Measurements from ENCODE around the gene EME1.
A peak's percentile ranks its signal among the peaks of the same experiment; 100 is the strongest.
"Not testable (repeated sequence)": the region's sequence is repeated elsewhere in the genome, so short reads cannot be mapped to it uniquely, and the experiment has no call there.

Gene EME1

DNA sequence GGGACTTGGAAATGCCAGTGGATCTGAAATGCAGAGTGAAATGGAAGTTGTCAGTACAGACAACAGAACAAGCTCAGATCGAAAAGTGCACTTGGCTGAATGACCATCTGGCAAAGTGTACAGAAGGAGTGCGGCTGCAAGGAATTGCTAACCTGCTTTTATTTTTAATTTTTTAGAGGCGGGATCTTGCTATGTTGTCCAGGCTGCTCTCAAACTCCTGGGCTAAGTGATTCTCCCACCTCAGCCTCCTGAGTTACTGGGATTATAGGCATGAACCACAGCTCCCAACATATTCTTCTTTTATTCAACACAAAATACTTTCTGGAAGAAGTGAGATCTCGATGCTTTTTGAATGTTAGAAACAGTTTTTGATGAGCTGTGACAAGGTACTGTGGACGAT, 20.7 kb downstream of the EME1 start:
- DNase-seq (ENCODE audit: low read depth in 3 of 3): no peak

DNA sequence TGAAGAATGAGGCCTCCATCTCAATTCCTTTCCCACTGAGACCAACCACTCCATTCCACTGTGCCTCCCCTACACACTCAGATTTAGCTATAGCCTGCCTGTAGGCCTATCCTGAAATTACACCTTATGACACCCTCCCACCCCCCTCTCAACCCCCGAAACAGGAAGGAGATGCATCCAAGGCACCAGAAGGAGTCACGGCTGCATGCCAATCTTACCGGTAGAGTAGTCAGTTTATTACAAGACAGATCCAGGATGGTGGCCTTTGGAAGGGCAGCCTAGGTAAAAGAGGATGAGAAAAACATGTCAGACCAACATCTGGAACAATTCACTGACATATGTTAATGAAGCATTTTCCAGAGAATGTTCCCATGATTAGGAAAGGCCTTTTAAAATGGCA, 21.7 kb downstream of the EME1 start:
- no peak for DNase-seq (ENCODE audit: low read depth in 3 of 3)

DNA sequence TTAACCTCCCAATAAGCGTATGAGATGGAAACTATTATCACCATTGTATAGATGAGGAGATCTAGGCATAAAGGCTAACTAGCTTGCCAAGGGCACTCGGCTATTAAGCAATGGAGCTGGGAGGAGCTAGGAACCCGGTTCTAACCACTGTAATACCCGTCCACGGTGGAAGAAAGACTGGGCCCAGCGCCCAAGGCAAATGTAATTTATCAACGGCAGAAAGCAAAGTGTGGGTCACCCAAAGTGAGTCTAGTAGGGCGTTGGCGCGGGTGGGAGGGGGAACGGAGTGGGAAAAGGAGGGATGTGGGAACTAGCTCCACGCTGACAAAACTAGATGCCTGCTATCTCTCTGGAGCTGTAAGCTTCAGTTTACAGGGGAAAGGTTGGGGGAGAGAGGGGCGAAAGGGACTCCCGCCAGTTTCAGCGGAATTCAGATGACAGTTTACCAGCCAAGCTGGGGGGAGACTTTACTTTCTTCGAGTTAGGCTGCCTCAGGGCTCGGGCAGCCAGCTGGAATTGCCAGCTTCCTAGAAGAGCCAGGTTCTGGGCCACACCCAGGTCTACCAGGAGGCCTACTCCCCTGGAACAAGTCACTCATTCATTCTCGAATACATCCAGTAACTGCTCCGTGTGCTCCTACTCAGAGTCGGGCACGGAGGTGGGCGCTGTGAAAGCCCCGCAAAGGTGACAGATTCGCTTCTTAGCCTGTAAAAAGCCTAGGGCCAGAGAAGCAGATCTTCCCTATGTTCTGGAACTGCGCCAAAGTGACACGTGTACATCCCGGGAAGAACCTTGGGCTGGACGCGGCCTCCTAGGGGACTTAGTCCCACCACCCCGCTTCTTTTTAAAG, 23.5 kb downstream of the EME1 start:
- no peak for DNase-seq (ENCODE audit: low read depth in 3 of 3)

DNA sequence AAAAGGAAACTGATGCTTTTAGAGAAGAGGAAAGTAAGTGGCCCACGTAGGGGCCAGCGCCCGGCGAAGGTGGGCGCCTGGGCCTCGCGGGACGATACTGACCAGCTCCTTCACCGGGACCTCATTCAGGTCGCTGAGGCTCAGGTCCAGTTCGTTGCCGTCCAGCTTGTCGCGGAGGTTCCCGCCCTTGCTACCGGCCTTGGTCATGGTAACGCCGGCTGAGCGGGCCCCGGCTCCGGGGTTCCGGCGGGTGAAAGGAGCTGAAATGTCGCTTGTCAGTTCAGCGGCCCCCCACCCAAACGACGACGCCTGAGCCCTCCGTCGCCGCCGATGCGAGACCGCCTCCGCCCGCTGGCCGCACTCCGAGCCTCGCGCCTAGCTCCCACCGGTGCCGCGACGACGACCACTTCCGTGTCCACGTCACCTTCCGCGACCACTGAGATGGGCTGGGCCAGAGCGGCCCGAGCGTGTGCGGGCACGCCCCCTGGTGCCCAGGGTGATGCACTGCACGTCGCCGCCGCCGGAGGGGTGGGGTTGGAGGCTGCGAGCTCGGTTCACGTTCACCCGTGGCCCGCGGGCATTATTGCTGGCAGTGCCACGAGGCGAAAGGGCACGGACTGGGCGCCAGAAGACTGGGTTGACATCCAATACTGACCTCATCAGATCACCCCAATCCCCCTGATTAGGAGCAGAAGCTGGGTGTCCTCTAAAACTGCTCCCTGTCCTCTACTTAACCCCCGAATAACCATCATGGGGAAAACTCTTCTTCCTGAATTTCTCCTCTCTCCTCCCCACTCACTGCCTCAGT, 24.3 kb downstream of the EME1 start, which contains the start of gene LRRC59:
LRRC59 (minus strand) TSS at position 413 of the 808 bp plus-strand sequence; CDS start at position 207, 206 bp downstream.
- peak; percentile 86 to 91 (median 89) for DNase-seq (ENCODE audit: low read depth in 3 of 3)

DNA sequence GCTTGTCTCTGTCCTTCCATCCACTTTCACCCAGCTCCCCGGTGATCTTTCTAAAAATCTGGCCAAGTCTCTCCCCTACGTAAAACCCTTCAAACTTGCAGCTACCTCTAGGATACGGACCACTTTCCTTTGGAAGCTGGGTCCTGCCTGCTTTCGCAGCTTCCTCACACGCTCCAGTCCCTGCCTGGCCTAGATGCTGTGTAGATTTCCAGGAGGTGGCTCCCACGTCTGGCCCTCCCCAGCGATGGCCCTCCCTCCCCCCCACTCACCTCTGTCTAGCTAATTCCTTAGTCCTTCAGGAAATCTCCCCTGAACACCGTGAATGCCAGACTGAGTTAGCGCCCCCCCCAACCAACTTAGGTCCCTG, 24.9 kb downstream of the EME1 start:
- DNase-seq (ENCODE audit: low read depth in 3 of 3): no peak

DNA sequence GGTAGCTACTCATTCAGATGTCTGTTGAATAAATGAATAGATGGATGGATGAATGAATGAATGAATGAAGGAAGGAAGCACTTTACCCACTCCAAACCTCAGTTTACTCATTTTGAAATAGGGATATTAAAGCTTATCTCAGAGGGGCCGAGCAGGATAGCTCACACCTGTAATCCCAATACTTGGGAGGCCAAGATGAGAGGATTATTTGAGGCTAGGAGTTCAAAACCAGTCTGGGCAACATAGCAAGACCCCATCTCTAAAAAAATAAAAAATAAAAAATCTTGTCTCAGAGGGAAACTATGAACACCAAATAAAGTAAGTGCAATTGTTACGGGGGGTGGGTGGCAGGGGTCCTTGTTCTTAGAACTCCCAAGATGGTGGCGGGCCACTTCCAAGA, 25.6 kb downstream of the EME1 start:
- DNase-seq (ENCODE audit: low read depth in 3 of 3): not testable (repeated sequence)

DNA sequence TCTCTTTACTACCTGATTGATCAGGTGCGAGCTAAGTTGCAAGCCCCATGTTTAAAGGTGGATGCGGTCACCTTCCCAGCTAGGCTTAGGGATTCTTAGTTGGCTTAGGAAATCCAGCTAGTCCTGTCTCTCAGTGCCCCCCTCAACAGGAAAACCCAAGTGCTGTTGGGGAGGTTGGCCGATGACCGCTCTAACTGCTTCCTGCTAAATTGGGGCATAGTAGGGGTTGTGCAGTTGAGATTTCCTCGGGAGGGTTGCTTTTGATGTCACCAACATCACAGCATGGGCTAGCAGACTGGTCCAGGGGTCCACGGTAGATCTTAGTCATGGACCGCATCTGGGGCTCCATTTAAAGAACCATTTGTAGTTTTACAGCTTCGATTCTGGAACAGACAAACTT, 26.6 kb downstream of the EME1 start:
- not testable (repeated sequence) for DNase-seq (ENCODE audit: low read depth in 3 of 3)

DNA sequence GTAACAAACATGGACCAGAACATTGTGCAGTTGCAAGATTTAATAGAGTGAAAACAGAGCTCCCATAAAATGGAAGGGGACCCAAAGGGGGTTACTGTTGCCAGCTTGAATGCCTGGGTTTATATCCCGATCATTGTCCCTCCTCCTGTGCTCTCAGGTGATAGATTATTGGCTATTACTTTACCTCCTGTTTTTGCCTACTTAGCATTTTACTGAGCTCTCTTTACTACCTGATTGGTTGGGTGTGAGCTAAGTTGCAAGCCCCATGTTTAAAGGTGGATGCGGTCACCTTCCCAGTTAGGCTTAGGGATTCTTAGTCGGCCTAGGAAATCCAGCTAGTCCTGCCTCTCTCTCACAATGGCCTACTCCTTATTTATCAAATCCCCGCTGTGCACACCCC, 32.3 kb downstream of the EME1 start:
- DNase-seq (ENCODE audit: low read depth in 3 of 3): not testable (repeated sequence)

DNA sequence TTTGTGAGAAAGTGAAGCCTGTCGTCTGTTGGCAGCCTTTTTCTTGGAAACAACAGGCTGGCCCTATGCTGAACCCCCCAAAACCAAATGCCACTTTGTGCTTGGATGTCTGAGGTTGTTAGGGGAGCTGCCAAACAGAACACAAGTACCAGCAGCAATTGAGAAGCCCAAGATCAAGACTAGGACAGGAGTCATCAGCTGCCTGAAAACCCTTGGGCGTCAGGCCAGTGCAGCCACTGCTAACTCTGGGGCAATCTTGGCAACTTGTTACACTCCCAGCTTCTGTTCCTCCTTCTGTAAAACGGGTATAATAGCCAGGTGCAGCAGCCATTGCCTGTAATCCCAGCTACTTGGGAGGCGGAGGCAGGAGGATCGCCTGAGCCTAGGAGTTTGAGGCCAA, 33.5 kb downstream of the EME1 start:
- no peak for DNase-seq (ENCODE audit: low read depth in 3 of 3)

DNA sequence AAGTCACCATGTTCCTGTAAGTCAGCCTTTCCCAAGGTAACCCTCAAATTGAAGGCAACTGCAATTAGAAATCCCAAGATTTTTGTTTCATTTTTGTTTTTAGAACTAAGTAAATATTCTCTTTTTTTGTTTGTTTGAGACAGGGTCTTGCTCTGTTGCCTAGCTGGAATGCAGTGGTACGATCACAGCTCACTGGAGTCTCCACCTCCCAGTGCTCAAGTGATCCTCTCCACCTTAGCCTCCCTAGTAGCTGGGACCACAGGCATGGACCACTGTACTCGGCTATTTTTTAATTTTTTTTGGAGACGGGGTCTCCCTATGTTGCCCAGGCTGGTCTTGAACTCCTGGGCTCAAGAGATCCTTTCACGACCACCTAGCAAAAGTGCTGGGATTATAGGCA, 34.9 kb downstream of the EME1 start:
- no peak for DNase-seq (ENCODE audit: low read depth in 3 of 3)

DNA sequence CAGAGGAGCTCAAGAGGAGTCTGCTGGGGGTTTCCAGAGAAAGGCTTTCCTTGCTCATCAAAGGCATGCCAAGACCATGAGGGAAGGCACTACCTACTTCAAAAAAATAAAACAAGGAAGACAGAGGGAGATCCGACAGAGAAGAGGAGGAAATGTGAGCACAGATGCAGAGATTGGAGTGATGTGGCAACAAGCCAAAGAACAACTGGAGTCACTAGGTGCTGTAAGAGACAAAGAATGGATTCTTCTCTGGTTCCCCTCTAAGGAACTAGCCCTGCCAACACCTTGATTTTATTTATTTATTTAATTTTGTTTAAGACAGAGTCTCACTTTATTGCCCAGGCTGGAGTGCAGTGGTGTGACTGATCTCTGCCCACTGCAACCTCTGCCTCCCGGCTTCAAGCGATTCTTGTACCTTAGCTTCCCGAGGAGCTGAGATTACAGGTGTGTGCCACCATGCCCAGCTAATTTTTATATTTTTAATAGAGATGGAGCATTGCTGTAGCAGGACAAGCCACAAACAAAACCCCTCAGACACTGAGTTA, 39.2 kb downstream of the EME1 start:
- no peak for DNase-seq (ENCODE audit: low read depth in 3 of 3)

DNA sequence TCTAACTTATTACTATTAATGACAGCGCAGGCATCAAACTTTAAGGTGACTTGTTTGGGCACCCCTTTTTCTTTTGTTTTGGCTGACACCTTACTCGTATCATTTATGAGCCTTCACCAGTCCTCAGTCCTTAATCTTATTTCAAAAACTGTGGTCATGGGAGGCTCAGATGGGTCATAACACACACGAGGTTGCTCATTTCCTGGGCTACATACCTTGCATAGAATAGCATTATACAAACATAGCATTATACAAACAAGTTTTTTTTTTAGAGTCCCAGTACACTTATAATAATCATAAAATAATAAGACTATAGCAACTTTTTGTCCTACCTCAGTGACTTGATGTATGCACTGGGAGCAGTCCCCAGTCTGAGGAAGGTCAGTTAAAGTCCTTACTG, 41.8 kb downstream of the EME1 start:
- no peak for DNase-seq (ENCODE audit: low read depth in 3 of 3)

DNA sequence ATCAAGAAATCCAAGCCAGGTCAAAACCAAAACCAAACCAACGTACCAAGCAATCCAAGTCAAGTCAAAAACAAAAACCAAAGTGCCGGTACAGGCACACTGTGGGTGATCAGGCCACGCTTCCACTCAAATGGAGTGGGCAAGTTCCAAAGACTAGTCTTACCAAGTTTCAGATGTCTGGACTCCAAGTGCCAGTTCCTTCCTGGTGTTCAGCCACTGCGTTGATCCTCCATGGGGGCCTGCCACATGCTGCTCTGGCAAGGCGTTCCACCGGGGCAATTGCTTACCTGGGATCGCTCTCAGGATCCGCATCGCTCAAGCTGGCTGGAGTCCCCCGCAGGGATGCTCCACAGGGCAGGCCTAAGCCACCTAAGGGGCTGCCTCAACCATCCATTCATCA, 46.5 kb downstream of the EME1 start:
- not testable (repeated sequence) for DNase-seq (ENCODE audit: low read depth in 3 of 3)

DNA sequence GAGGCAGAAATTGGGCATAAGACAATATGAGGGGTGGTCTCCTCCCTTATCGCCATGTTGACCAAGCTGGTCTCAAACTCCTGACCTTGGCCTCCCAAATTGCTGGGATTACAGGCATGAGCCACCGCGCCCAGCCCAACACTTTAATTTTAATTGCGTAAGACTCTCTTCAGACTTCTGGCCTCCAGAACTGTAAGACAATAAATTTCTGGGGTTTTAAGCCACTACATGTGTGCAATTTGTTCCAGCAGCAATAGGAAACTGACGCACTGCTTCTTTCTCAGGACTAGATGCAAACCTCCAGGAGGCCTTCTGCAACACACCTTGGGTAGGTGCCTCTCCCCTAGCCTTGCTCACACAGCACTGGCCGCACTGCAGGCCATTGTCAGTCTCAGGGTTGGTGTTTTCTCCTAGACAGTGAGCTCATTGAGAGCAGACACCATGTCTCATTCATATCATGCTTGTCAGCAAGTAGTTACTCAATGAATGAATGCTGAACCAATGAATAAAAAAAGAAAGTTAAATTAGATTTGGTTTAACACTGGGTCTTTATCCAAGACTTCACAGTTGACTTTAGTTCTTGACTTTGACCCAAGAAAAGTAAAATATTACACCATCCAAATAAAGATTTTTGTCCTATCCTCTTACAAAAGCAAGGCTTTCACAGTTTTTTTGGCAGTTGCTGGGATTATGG, 47.5 kb downstream of the EME1 start:
- no peak for DNase-seq (ENCODE audit: low read depth in 3 of 3)

DNA sequence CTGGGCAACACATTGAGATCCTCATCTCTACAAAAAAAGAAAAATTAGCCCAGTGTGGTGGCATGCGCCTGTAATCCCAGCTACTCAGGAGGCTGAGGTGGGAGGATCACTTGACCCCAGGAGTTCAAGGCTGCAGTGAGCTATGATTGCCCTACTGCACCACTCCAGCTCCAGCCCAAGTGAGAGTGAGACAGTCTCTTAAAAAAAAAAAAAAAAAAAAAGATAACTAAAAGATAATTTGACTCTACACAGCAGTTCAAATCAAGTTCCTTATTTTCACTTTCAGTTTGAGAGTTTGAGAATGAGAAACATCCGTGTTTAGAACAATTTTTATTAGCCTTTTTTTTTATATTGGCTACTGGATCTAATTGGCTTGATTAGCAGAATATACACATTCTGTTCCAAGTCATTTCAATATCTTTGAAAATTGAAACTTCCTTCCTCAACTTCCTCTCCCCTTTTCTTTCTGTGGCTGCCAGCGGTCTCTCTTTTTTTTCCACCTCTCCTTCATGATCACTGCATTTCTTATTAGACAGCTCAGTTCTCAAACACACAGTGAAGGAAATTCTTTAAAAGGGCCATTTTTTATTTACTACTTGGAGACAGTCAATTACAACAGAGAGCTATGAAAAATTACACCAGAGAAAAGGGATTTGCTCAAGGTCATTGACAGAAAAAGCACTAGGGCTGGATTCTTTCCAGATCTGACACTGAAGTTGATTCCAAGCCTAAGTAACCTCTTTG, 48.5 kb downstream of the EME1 start:
- DNase-seq (ENCODE audit: low read depth in 3 of 3): no peak

DNA sequence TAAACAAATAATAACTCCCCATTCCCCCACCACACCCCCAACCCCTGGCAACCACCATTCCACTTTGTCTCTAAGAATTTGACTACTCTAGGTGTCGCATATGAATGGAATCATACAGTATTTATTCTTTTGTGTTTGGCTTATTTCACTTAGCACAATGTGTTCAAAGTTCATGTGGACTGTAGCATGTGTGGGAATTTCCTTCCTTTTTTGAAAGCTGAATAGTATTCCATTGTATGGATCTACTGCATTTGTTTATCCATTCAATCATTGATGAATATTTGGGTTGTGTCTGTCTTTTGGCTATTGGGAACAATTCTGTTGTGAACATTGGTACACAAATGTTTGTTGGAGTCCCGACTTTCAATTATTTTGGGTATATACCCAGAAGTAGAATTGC, 49.7 kb downstream of the EME1 start:
- no peak for DNase-seq (ENCODE audit: low read depth in 3 of 3)

DNA sequence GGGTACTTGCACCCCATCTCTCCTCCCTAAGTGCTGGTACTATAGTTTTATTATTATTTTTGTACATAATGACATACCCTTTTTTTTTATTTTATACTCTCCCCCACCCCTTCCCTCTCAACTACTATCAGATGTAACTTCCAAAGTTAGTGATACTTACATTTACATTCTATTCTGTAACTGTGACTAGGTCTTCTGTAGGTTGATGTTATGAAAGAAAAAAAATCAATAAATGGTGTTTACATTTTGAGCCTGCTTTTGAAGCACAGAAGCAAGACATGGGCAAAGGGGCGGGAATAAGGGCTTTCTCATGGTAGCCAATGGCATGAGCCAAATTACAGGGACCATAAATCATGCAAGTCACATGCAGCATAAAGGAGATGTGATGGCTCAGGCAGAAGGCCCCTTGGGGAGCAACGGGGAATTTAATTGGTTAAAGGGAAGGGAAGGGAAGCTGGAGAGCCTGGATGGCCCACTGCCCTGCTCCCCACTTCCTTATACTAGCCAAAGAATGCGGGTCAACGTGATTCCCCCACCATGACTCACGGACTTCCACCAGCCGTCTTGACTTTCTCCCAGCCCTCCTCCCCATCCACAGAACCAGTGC, 50.6 kb downstream of the EME1 start:
- DNase-seq (ENCODE audit: low read depth in 3 of 3): no peak

DNA sequence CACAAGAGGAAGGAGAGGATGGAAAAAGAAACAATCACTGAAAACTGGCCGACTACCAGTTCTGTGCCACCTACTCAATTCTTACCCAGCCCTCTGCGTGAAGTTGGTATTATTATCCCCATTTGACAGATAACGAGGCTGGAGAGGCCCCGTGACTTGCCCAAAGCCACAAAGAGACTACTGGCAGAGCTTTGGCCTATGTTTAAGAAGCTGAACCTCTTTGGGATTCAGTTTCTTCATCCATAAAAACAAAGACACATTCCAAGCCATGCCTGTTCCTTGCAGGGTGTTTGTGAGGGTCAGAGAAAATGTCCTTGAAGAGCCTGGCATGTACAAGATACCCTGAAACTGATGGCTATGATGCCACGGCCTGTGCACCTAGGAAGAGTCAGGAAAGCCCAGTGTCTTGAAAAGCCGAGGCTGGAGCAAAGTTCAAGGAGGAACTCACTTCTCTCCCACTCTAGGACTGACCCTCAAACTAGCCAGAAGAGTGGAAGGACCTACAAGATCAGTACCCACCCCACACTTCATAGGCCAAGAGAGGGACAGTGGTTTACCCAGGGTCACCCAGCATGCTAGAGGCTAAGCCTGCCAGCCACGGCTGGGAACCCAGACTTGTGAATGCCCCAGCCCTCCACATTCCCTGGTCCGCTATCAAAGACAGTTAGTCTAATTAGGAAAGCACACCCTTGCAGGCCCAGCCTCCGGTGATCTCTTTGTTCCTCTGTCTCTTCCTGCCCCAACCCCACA, 51.4 kb downstream of the EME1 start:
- DNase-seq (ENCODE audit: low read depth in 3 of 3): no peak

DNA sequence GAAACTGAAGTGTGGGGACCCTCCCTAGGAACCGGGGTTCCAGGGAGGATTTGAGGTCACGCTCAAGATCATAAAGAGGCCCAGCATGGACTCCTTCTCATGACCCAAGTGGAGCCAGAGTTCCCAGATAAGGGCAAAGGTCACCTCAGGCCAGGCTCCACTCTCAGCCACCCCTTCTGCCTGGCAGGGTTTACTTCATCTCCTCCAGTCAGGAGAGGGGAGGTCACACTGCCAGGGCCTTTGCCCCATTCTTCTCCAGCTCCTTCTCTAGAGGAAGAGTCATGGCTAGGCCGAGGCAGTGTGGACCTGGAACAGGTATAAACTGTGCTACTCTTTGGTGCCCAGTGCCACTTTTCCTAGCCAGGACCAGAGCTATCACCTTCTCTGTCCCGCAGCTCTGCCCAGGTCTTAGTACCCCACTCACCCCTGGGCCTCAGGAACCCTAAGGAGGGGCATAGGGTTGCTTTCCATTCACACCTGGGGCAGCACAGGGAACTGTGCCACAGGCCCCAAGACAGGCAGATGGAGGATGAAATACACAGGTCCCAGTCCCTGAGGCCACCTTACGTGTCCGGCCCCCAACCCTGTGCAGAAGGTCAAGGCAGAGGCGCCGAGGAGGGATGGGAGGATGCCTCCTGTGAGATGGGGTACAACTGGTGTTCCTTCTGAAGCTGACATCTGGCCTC, 52.1 kb downstream of the EME1 start:
- DNase-seq (ENCODE audit: low read depth in 3 of 3): no peak
